Keratinocyte (primary cell): ENCODE results near the gene PLA2G15. TPM values are rescaled to one million over a fixed set of nuclear protein-coding genes. Genes with fewer than 3 reads are reported as not detected.

ENCODE experiments used
- DNase-seq: peaks from one replicate; pipeline ENCODE4 v3.0.0-alpha.2; 2011; ENCODE audit warnings: low read depth, missing footprints, low spot score
- FAIRE-seq: peaks from 2 replicates; lab custom pipeline; 2011; peaks lifted over from hg19 to GRCh38; lab: Jason Lieb, UNC
- H2AFZ ChIP-seq: 2 replicates; pipeline ENCODE4 v1.6.0; 2012; ENCODE audit warnings: low read length, control low read depth, inconsistent platforms; ENCODE audit not compliant: control insufficient read depth
- H3K27ac ChIP-seq: 2 replicates; pipeline ENCODE4 v1.5.1; 2011; ENCODE audit warnings: low read length; ENCODE audit not compliant: control insufficient read depth, insufficient read depth
- H3K27me3 ChIP-seq: 3 replicates; pipeline ENCODE4 v1.6.0; 2011; ENCODE audit warnings: low read length; ENCODE audit not compliant: control insufficient read depth, insufficient read depth; ENCODE audit errors: extremely low read depth
- H3K36me3 ChIP-seq, 2 experiments: 2 replicates in 1 of 2; 3 replicates in 1 of 2; pipeline ENCODE4 v1.5.1; 2011; ENCODE audit warnings: low read length in 2 of 2, mild to moderate bottlenecking in 1 of 2; ENCODE audit not compliant: control insufficient read depth in 2 of 2, insufficient read depth in 2 of 2; ENCODE audit errors: extremely low read depth in 1 of 2
- H3K4me1 ChIP-seq: 3 replicates; pipeline ENCODE4 v1.5.1; 2011; ENCODE audit warnings: low read length; ENCODE audit not compliant: control insufficient read depth, insufficient read depth; ENCODE audit errors: extremely low read depth
- H3K4me2 ChIP-seq: 3 replicates; pipeline ENCODE4 v1.6.0; 2011; ENCODE audit warnings: low read depth, low read length; ENCODE audit not compliant: control insufficient read depth, insufficient read depth; ENCODE audit errors: extremely low read depth
- H3K4me3 ChIP-seq, 3 experiments: fragments of 200-600 bp in 1 of 3; sonication (generic) in 1 of 3; 2 replicates in 2 of 3; 3 replicates in 1 of 3; pipeline ENCODE4 v1.5.1; 2011 to 2016; ENCODE audit warnings: low read length in 3 of 3, mild to moderate bottlenecking in 3 of 3, control low read depth in 2 of 3, inconsistent platforms in 1 of 3, low read depth in 1 of 3, mixed read lengths in 1 of 3, mixed run types in 1 of 3, moderate library complexity in 1 of 3; ENCODE audit not compliant: control insufficient read depth in 2 of 3, insufficient read depth in 2 of 3; ENCODE audit errors: extremely low read depth in 1 of 3
- H3K79me2 ChIP-seq: 2 replicates; pipeline ENCODE4 v1.6.0; 2012; ENCODE audit warnings: low read length; ENCODE audit not compliant: control insufficient read depth, insufficient read depth
- H3K9ac ChIP-seq: 3 replicates; pipeline ENCODE4 v1.6.0; 2011; ENCODE audit warnings: low read length; ENCODE audit not compliant: control insufficient read depth, insufficient read depth; ENCODE audit errors: extremely low read depth
- H3K9me1 ChIP-seq: 3 replicates; pipeline ENCODE4 v1.6.0; 2011; ENCODE audit warnings: low read length; ENCODE audit not compliant: control insufficient read depth, insufficient read depth; ENCODE audit errors: extremely low read depth
- H3K9me3 ChIP-seq: 2 replicates; pipeline ENCODE4 v1.5.1; 2012; ENCODE audit warnings: low read depth, low read length; ENCODE audit not compliant: control insufficient read depth
- H4K20me1 ChIP-seq: 3 replicates; pipeline ENCODE4 v1.6.0; 2011; ENCODE audit warnings: low read length; ENCODE audit not compliant: control insufficient read depth, insufficient read depth; ENCODE audit errors: extremely low read depth
- CTCF ChIP-seq, 3 experiments: IDR thresholded peaks in 1 of 3; conservative IDR thresholded peaks in 1 of 3; optimal IDR thresholded peaks in 1 of 3; 2 replicates in 2 of 3; 3 replicates in 1 of 3; pipeline versions ENCODE3 to v1.5.1; 2011; ENCODE audit warnings: low read length in 3 of 3, mild to moderate bottlenecking in 3 of 3, moderate library complexity in 2 of 3, control low read depth in 1 of 3, inconsistent platforms in 1 of 3; ENCODE audit not compliant: insufficient read depth in 2 of 3; ENCODE audit errors: extremely low read depth in 1 of 3
- EZH2 ChIP-seq: IDR thresholded peaks from one replicate; pipeline ENCODE4 v1.6.1; 2012; ENCODE audit warnings: inconsistent platforms, mild to moderate bottlenecking, low read length, moderate library complexity
- dilution Hi-C: fragments of 300-500 bp; cut with MboI; formaldehyde crosslinking; loops from one replicate; pipeline ENCODE4 v1.7.0; 2020; ENCODE audit warnings: low sequenced_read_pairs; ENCODE audit not compliant: extremely low pct_ligation_motif_present
- polyA plus RNA-seq, 5 experiments: library from polyadenylated mRNA; depleted of rRNA in 3 of 5; stranded (reverse) in 3 of 5; stranded (forward) in 1 of 5; unstranded in 1 of 5; fragments of >200 nt; gene quantifications; 1 replicate in 1 of 5; 2 replicates in 3 of 5; 3 replicates in 1 of 5; pipeline versions ENCODE4 v1.2.1 to v1.2.3, GENCODE V29; 2011 to 2012; ENCODE audit warnings: missing spikeins in 2 of 5, low read depth in 1 of 5, low replicate concordance in 1 of 5

The PLA2G15 gene
- polyA plus RNA-seq, 1 donor (not counting 4 experiments of a cell fraction or from before 2014, with no cell fraction given): 9.2 TPM

GRCh38 chr16:68279726-68280558 lies 34.8 kb downstream of the PLA2G15 start:
- Histone ChIP-seq H3K9ac (no peak overlapping the region), H3K9me3 (no peaks in the 10 kb centered on the region), H4K20me1 (peaks cover 4% of the 10 kb centered on the region), H3K27ac (no peak overlapping the region), H3K4me1 (peaks cover 12% of the 10 kb centered on the region), H3K36me3 (peaks cover 12 to 19% of the 10 kb centered on the region in 2 experiments), H2AFZ (no peak overlapping the region), H3K79me2 (peaks cover 9% of the 10 kb centered on the region), H3K27me3 (no peaks in the 10 kb centered on the region), H3K9me1 (peaks cover 3% of the 10 kb centered on the region), H3K4me2 (no peak overlapping the region), H3K4me3 (no peak overlapping the region)
- DNase-seq: no peak
- dilution Hi-C loops: no loop called here
- TF ChIP-seq CTCF (optimal IDR thresholded peaks at IDR 0.05 in 1 of 3, IDR thresholded peaks at IDR 0.05 in 1 of 3, conservative IDR thresholded peaks at IDR 0.05 in 1 of 3; ENCODE audit: extremely low read depth in 1 of 3, insufficient read depth in 2 of 3, low read length in 3 of 3): no peak
- TF ChIP-seq EZH2: no peak
- FAIRE-seq: no peak

DNA sequence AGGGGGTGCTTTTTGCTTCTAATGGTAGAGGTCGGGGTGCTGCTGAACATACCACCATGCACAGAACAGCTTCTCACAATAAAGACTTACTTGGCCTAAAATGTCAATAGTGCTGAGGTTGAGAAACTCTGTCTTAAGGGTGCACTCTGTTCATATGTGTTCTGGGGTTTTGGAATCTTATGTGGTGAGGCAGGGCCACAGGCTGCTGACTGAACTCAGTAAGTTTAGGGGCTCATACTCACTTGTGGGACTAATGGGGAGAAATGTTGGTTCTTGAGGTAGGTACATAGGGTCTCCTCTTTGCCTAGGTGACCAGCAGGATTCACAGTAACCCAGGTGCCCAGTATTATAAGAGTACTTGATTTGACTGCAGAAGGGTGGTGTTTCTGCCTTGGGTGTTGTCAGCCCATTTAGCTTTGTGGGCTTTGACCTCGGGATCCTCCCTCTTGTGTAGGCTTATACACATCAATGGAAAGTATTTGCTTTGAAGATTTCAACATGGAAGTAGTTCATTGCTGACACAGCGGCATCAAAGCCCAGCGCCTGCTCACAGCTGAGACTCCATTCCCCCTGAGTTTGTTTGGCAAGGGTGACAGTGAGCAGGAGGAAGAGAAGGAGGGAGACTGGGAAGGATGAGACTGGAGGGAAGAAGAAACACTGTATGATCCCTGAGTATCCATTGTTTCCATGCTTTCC lies 36.3 kb downstream of the PLA2G15 start:
- H3K27ac ChIP-seq: no peak overlapping the region
- no peaks in the 10 kb centered on the region for H3K27me3 ChIP-seq
- FAIRE-seq (no peak), DNase-seq (no peak)
- dilution Hi-C loops: no loop called here
- no peaks in the 10 kb centered on the region for H4K20me1 ChIP-seq
- H3K79me2 ChIP-seq: peaks cover 9% of the 10 kb centered on the region
- H3K4me2 ChIP-seq: no peak overlapping the region
- no peaks in the 10 kb centered on the region for H3K9me3 ChIP-seq
- no peak overlapping the region for H2AFZ ChIP-seq
- TF ChIP-seq CTCF (optimal IDR thresholded peaks at IDR 0.05 in 1 of 3, IDR thresholded peaks at IDR 0.05 in 1 of 3, conservative IDR thresholded peaks at IDR 0.05 in 1 of 3; ENCODE audit: extremely low read depth in 1 of 3, insufficient read depth in 2 of 3, low read length in 3 of 3) (no peak), EZH2 (no peak)
- H3K4me3 ChIP-seq: no peak overlapping the region
- H3K4me1 ChIP-seq: no peaks in the 10 kb centered on the region
- no peak overlapping the region for H3K9ac ChIP-seq
- peaks cover 12 to 14% of the 10 kb centered on the region in 2 experiments for H3K36me3 ChIP-seq
- H3K9me1 ChIP-seq: no peaks in the 10 kb centered on the region
